ENCODE measurements around the gene ID3.
A peak's percentile ranks its signal among the peaks of the same experiment; 100 is the strongest.

The ID3 gene, protein sequence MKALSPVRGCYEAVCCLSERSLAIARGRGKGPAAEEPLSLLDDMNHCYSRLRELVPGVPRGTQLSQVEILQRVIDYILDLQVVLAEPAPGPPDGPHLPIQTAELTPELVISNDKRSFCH

DNA sequence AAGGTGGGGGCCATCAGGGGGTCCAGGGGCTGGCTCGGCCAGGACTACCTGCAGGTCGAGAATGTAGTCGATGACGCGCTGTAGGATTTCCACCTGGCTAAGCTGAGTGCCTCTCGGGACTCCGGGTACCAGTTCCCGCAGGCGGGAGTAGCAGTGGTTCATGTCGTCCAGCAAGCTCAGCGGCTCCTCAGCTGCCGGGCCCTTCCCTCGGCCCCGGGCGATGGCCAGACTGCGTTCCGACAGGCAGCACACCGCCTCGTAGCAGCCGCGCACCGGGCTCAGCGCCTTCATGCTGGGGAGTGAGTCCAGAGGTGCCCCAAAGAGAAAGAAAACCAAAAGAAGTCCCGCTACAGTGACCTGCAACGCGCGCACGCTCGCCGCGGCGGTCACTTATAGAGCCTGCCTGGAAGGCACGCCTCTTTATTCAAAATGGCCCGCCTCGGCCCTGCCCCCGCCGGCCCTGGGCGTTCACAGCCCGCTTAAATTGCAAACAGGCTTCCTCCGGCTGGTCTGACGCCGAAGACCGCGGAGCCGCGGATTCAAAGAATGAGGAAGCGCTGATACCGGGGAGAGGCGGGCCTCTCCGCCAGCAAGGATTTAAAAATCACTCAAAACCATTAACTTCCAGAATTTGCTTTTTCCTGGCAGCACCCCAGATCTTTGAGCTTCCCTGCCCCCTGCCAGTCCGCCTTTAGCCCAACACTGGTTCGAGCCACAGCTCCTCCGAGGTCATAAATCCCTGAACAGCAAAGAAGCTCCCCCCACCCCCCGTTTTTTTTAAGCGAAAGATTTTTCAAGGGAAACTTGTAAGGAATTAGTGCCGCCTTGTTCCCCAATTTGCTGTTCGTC, at the start of gene ID3:
ID3 (minus strand) TSS at position 366 of the 849 bp plus-strand sequence; CDS start at position 291, 75 bp downstream.
- TF ChIP-seq, protein P1, sequence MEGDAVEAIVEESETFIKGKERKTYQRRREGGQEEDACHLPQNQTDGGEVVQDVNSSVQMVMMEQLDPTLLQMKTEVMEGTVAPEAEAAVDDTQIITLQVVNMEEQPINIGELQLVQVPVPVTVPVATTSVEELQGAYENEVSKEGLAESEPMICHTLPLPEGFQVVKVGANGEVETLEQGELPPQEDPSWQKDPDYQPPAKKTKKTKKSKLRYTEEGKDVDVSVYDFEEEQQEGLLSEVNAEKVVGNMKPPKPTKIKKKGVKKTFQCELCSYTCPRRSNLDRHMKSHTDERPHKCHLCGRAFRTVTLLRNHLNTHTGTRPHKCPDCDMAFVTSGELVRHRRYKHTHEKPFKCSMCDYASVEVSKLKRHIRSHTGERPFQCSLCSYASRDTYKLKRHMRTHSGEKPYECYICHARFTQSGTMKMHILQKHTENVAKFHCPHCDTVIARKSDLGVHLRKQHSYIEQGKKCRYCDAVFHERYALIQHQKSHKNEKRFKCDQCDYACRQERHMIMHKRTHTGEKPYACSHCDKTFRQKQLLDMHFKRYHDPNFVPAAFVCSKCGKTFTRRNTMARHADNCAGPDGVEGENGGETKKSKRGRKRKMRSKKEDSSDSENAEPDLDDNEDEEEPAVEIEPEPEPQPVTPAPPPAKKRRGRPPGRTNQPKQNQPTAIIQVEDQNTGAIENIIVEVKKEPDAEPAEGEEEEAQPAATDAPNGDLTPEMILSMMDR (IDR thresholded peaks at IDR 0.05; ENCODE audit: control insufficient read depth, insufficient read depth, low read depth, low read length, missing control alignments) = no peak
- DNase-seq (ENCODE audit: low read depth) = peak; percentile 96
- H3K4me3 ChIP-seq (ENCODE audit: control insufficient read depth, low read depth, low read length) = peak within 1 kb of the TSS; percentile 84

DNA sequence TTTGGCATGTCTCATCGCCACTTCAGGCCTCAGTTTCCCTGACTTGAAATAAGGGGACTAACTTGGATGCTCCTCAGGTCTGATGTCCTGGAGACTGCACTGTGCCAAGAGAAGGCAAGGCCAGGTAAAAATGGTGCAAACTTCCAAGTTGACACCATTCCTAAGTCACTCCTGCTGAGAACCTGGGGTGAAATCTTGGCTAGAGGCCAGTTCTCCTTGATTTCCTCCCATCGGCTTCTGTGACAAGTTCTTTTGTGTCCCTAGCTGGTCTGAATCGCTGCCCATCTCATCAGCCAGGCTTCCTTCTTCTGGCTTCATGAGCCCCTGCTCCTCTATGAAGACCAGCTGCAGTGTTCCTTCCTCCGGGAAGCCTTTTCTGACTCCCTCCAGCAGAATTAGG, 48.6 kb upstream of the ID3 start:
- H3K4me3 ChIP-seq (ENCODE audit: control insufficient read depth, low read depth, low read length) = no peak overlapping the region
- TF ChIP-seq, protein P1 (IDR thresholded peaks at IDR 0.05; ENCODE audit: control insufficient read depth, insufficient read depth, low read depth, low read length, missing control alignments) = no peak
- no peak for DNase-seq (ENCODE audit: low read depth)

DNA sequence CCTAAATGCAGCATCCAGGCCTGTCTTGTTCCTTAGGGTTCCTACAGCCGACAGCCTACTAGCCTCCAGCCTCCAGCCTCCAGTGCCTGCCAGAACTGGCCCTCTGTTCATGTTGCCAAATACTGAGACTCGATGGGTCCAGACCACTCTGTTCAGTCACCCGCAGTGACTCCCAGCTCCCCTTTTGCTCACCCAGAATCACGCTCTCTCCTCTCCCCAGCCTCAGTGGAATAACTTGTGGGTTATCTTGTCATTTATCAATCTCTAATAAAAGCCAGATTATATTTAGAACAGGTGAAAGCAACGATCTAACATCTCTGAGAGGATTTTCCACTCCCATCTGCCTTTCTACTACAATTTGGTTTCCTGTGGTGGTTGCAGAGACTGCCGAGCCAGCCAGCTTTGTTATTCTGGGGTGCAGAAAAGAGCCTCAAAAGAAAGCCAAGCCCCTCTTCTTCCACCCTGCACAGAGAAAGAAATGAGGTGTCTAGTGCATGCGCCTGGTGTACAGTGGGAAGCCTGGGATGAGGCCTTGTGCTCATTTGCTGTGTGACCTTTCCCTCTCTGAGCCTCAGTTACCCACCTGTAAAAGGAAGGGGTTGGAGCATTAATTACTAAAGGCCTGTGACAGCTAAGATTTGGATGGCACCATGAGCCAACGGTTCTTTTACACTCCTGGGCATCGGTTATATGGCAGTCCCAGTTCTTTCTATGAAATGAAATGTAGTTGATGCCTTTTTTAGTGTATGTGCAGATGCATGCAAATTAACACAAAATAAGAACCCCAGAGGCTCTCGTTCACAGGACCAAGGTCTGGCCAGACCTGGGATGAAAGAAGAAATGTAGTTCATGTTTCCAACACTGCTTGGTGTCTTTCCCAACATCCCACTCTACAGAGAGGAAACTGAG, 42.9 kb upstream of the ID3 start:
- no peak for DNase-seq (ENCODE audit: low read depth)

DNA sequence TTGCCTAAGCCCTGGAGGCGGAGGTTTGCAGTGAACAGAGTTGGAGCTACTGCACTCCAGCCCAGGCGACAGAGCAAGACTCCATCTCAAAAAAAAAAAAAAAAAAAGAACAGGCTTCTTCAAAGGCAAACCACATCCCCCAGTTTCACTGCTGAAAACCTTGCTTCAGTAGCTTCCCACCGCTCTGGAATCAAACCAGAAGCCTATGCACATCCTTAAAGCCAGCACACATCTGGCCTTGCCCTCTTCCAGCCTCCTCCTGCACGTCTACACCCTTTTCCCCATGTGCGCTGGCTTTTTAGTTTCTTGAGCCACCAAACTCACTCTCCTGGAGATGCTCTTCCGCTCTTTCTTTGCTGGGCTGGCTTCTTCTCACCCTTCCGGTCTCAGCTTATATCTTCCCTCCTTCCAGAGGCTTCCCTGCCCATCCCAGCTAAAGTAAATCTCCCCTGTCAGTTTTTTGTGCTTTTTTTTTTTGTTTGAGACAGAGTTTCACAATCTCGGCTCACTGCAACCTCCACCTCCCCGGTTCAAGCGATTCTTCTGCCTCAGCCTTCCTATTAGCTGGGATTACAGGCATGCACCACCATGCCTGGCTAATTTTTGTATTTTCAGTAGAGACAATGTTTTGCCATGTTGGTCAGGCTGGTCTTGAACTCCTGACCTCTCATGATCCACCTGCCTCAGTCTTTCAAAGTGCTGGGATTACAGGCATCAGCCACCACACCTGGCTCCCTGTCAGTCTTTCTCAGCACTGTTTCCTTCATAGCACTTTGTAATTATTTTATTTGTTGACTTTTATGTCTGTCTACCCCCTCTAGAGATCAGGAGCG, 42.0 kb upstream of the ID3 start:
- DNase-seq (ENCODE audit: low read depth) = no peak
- H3K4me3 ChIP-seq (ENCODE audit: control insufficient read depth, low read depth, low read length) = no peak overlapping the region
- TF ChIP-seq, protein P1 (IDR thresholded peaks at IDR 0.05; ENCODE audit: control insufficient read depth, insufficient read depth, low read depth, low read length, missing control alignments) = no peak

More for the DNA sequence above, 42.9 kb upstream of the ID3 start:
- TF ChIP-seq, protein P1 (IDR thresholded peaks at IDR 0.05; ENCODE audit: control insufficient read depth, insufficient read depth, low read depth, low read length, missing control alignments) = no peak
- no peak overlapping the region for H3K4me3 ChIP-seq (ENCODE audit: control insufficient read depth, low read depth, low read length)

DNA sequence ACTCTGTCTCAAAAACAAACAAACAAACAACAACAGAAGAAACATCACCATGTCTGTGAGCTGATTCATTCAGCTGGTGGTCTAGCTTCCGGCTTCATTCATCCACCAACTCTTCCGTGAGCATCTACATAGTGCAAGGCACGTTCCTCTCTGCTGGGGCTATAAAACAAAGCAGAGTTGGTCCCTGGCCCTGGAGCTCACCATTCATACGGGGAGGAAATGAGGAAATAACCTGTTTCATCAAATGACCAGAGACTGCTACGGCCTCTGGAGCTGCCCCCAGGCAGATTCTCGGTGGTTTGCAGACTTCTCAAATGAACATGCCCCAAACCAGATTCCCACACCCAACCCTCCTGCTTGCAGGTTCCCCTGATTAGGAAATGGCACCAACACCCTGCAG, 41.0 kb upstream of the ID3 start:
- DNase-seq (ENCODE audit: low read depth) = no peak
- H3K4me3 ChIP-seq (ENCODE audit: control insufficient read depth, low read depth, low read length) = no peak overlapping the region

More for the DNA sequence above, 41.0 kb upstream of the ID3 start:
- TF ChIP-seq, protein P1 (IDR thresholded peaks at IDR 0.05; ENCODE audit: control insufficient read depth, insufficient read depth, low read depth, low read length, missing control alignments) = no peak
